HG02938 (cell line): ENCODE results near the gene TMEM108.

Experiments
- ATAC-seq: cut with Tn5 transposase; IDR thresholded peaks from one replicate; pipeline ENCODE4 v1.9.1; 2021; ENCODE audit warnings: mild to moderate bottlenecking, moderate library complexity; ENCODE audit not compliant: unreplicated experiment

The TMEM108 gene

GRCh38 chr3:133301194-133301593 lies 263.0 kb downstream of the TMEM108 start:
- no peak for ATAC-seq

GRCh38 chr3:133301731-133302130 lies 263.5 kb downstream of the TMEM108 start:
- ATAC-seq = no peak

GRCh38 chr3:133303430-133303829 lies 265.2 kb downstream of the TMEM108 start:
- no peak for ATAC-seq

- ATAC-seq = no peak
Measured at GRCh38 chr3:133317866-133318265, 279.7 kb downstream of the TMEM108 start.

GRCh38 chr3:133328373-133328772 lies 290.2 kb downstream of the TMEM108 start:
- ATAC-seq = no peak

GRCh38 chr3:133329626-133330025 lies 291.4 kb downstream of the TMEM108 start:
- no peak for ATAC-seq

- ATAC-seq = no peak
Measured at GRCh38 chr3:133330065-133330464, 291.9 kb downstream of the TMEM108 start.

GRCh38 chr3:133330522-133330921 lies 292.3 kb downstream of the TMEM108 start:
- no peak for ATAC-seq

- ATAC-seq = no peak
Measured at GRCh38 chr3:133354721-133355120, 316.5 kb downstream of the TMEM108 start.

GRCh38 chr3:133360476-133360875 lies 322.3 kb downstream of the TMEM108 start:
- ATAC-seq = no peak

GRCh38 chr3:133361011-133361410 lies 322.8 kb downstream of the TMEM108 start:
- ATAC-seq = no peak

- no peak for ATAC-seq
Measured at GRCh38 chr3:133361435-133361834, 323.2 kb downstream of the TMEM108 start.

- ATAC-seq = no peak
Measured at GRCh38 chr3:133362539-133362938, 324.3 kb downstream of the TMEM108 start.

- no peak for ATAC-seq
Measured at GRCh38 chr3:133364704-133365103, 326.5 kb downstream of the TMEM108 start.

GRCh38 chr3:133366921-133367320 lies 328.7 kb downstream of the TMEM108 start:
- no peak for ATAC-seq

- no peak for ATAC-seq
Measured at GRCh38 chr3:133367403-133367802, 329.2 kb downstream of the TMEM108 start.

GRCh38 chr3:133367956-133368355 lies 329.8 kb downstream of the TMEM108 start:
- ATAC-seq = no peak

GRCh38 chr3:133368371-133369067 lies 330.3 kb downstream of the TMEM108 start:
- ATAC-seq = no peak

GRCh38 chr3:133369068-133369440 lies 330.9 kb downstream of the TMEM108 start:
- ATAC-seq = no peak

- no peak for ATAC-seq
Measured at GRCh38 chr3:133371181-133371580, 333.0 kb downstream of the TMEM108 start.

- no peak for ATAC-seq
Measured at GRCh38 chr3:133371676-133372075, 333.5 kb downstream of the TMEM108 start.

GRCh38 chr3:133374708-133375402 lies 336.7 kb downstream of the TMEM108 start:
- ATAC-seq = no peak

- ATAC-seq = no peak
Measured at GRCh38 chr3:133375403-133375745, 337.2 kb downstream of the TMEM108 start.
